Measurements from ENCODE around the gene CTNNA2.

GRCh38 chr2:79665091-79665490 is 152.2 kb downstream of the CTNNA2 start:
- TF ChIP-seq CTCF (IDR thresholded peaks at IDR 0.05; ENCODE audit: low read depth, low read length), result no peak
- TF ChIP-seq EZH2phosphoT487 (IDR thresholded peaks at IDR 0.05; ENCODE audit: low read depth), result no peak

Data from OCI-LY3 (cell line).